IMR-90 (cell line): ENCODE results near the gene MTAP. TPM values are rescaled to one million over a fixed set of nuclear protein-coding genes. Genes with fewer than 3 reads are reported as not detected.
A peak's percentile ranks its signal among the peaks of the same experiment; 100 is the strongest.

ENCODE experiments used
- ATAC-seq: fragments of 200-7000 bp; cut with Tn5 transposase; 2 replicates; pipeline ENCODE4 v1.9.1; 2020; ENCODE audit warnings: low read depth, mild to moderate bottlenecking, moderate library complexity
- BruUV-seq: library from RNA; stranded (reverse); fragments of 400-500 nt; replicated peaks from 2 replicates; lab custom pipeline; 2021; lab: Mats Ljungman, UMichigan
- CTCF ChIA-PET: fragments of 300-600 bp; formaldehyde crosslinking; extraction: SDS; loops from one replicate; lab custom pipeline; 2021; ENCODE audit warnings: antibody characterized with exemption; lab: Yijun Ruan, JAX
- POLR2A ChIA-PET: fragments of 300-600 bp; sonication (Branson Sonifier 250); formaldehyde crosslinking; loops from one replicate; lab custom pipeline; 2022; ENCODE audit warnings: antibody characterized with exemption; ENCODE audit not compliant: unreplicated experiment; lab: Charles Lee
- DNase-seq: peaks from one replicate; pipeline ENCODE4 v3.0.0; 2013
- H2AFZ ChIP-seq: replicated peaks from 2 replicates; pipeline ENCODE3; 2013; ENCODE audit warnings: low read length, mild to moderate bottlenecking; ENCODE audit not compliant: poor library complexity
- H2AK5ac ChIP-seq: 2 replicates; pipeline ENCODE4 v1.6.1; 2013; ENCODE audit warnings: low read depth, low read length, inconsistent platforms
- H2AK9ac ChIP-seq: replicated peaks from 2 replicates; pipeline ENCODE3; 2013; ENCODE audit warnings: mild to moderate bottlenecking, low read depth, low read length, moderate library complexity; ENCODE audit not compliant: poor library complexity
- H2BK120ac ChIP-seq: 2 replicates; pipeline ENCODE4 v1.6.1; 2013; ENCODE audit warnings: low read depth, low read length, inconsistent platforms
- H2BK15ac ChIP-seq: 3 replicates; pipeline ENCODE4 v1.6.1; 2013; ENCODE audit warnings: low read depth, low read length, inconsistent platforms
- H2BK20ac ChIP-seq: 2 replicates; pipeline ENCODE4 v1.6.1; 2013; ENCODE audit warnings: low read depth, mild to moderate bottlenecking, inconsistent platforms, low read length, moderate library complexity
- H2BK5ac ChIP-seq: 2 replicates; pipeline ENCODE4 v1.6.1; 2013; ENCODE audit warnings: mild to moderate bottlenecking, low read depth, low read length, inconsistent platforms; ENCODE audit not compliant: poor library complexity, severe bottlenecking
- H3K14ac ChIP-seq: replicated peaks from 2 replicates; pipeline ENCODE4 v1.6.1; 2013; ENCODE audit warnings: low read depth, low read length, inconsistent platforms
- H3K18ac ChIP-seq: 2 replicates; pipeline ENCODE4 v1.6.1; 2013; ENCODE audit warnings: low read depth, low read length, control low read depth
- H3K23ac ChIP-seq: 2 replicates; pipeline ENCODE4 v1.6.1; 2013; ENCODE audit warnings: low read depth, low read length, inconsistent platforms
- H3K27ac ChIP-seq: 2 replicates; pipeline ENCODE4 v1.5.1; 2013; ENCODE audit warnings: mild to moderate bottlenecking, control low read depth, low read length; ENCODE audit not compliant: insufficient read depth
- H3K27me3 ChIP-seq: 2 replicates; pipeline ENCODE4 v1.6.1; 2013; ENCODE audit warnings: low read length; ENCODE audit not compliant: control insufficient read depth, insufficient read depth
- H3K36me3 ChIP-seq: 2 replicates; pipeline ENCODE4 v1.6.1; 2013; ENCODE audit warnings: low read length, mixed read lengths; ENCODE audit not compliant: control insufficient read depth, insufficient read depth
- H3K4ac ChIP-seq: 2 replicates; pipeline ENCODE4 v1.6.1; 2013; ENCODE audit warnings: low read depth, low read length, inconsistent platforms
- H3K4me1 ChIP-seq: 2 replicates; pipeline ENCODE4 v1.6.1; 2013; ENCODE audit warnings: low read length, mixed read lengths; ENCODE audit not compliant: control insufficient read depth, insufficient read depth
- H3K4me2 ChIP-seq: 2 replicates; pipeline ENCODE4 v1.6.1; 2013; ENCODE audit warnings: low read depth, mild to moderate bottlenecking, control low read depth, low read length, moderate library complexity
- H3K4me3 ChIP-seq: 2 replicates; pipeline ENCODE4 v1.5.1; 2013; ENCODE audit warnings: low read depth, mild to moderate bottlenecking, control low read depth, low read length, moderate library complexity; ENCODE audit not compliant: insufficient read depth
- H3K56ac ChIP-seq: 2 replicates; pipeline ENCODE4 v1.6.1; 2013; ENCODE audit warnings: low read length, inconsistent platforms; ENCODE audit not compliant: insufficient read depth; ENCODE audit errors: extremely low read depth
- H3K79me1 ChIP-seq, 2 experiments: 2 replicates each; pipeline ENCODE4 v1.6.1; 2013; ENCODE audit warnings: low read length in 2 of 2, inconsistent platforms in 1 of 2, low read depth in 1 of 2
- H3K9ac ChIP-seq: 2 replicates; pipeline ENCODE4 v1.6.1; 2013; ENCODE audit warnings: low read depth, low read length, control low read depth
- H3K9me1 ChIP-seq: 2 replicates; pipeline ENCODE4 v1.6.1; 2013; ENCODE audit warnings: low read length, inconsistent platforms; ENCODE audit not compliant: insufficient read depth
- H3K9me3 ChIP-seq: 2 replicates; pipeline ENCODE4 v1.6.1; 2013; ENCODE audit warnings: low read length; ENCODE audit not compliant: control insufficient read depth, insufficient read depth
- H4K20me1 ChIP-seq: 2 replicates; pipeline ENCODE4 v1.6.1; 2013; ENCODE audit warnings: low read length, inconsistent platforms; ENCODE audit not compliant: insufficient read depth
- H4K5ac ChIP-seq: 2 replicates; pipeline ENCODE4 v1.6.1; 2013; ENCODE audit warnings: mild to moderate bottlenecking, low read depth, low read length, control low read depth
- H4K8ac ChIP-seq, 2 experiments: 2 replicates each; pipeline ENCODE4 v1.6.1; 2013; ENCODE audit warnings: low read depth in 2 of 2, low read length in 2 of 2, control low read depth in 1 of 2, inconsistent platforms in 1 of 2
- H4K91ac ChIP-seq: 2 replicates; pipeline ENCODE4 v1.6.1; 2013; ENCODE audit warnings: low read depth, low read length, inconsistent platforms; ENCODE audit not compliant: insufficient read depth
- CTCF ChIP-seq: conservative IDR thresholded peaks from 2 replicates; pipeline ENCODE4 v1.5.1; 2012; ENCODE audit warnings: mild to moderate bottlenecking, low read depth, low read length, improper control_type of control experiment
- FOS ChIP-seq: fragments of 150-350 bp; IDR thresholded peaks from 2 replicates; pipeline ENCODE4 v1.6.1; 2016; ENCODE audit warnings: low read depth, low read length
- MAFK ChIP-seq: IDR thresholded peaks from 2 replicates; pipeline ENCODE4 v1.6.1; 2012; ENCODE audit warnings: low read depth, low read length, improper control_type of control experiment
- MAZ ChIP-seq: IDR thresholded peaks from 2 replicates; pipeline ENCODE4 v1.6.1; 2012; ENCODE audit warnings: low read depth, mild to moderate bottlenecking, low read length, improper control_type of control experiment, moderate library complexity, borderline replicate concordance
- MXI1 ChIP-seq: IDR thresholded peaks from 2 replicates; pipeline ENCODE4 v1.6.1; 2012; ENCODE audit warnings: low read depth, mild to moderate bottlenecking, low read length, moderate library complexity, borderline replicate concordance
- NFE2L2 ChIP-seq: fragments of 150-350 bp; IDR thresholded peaks from 2 replicates; pipeline ENCODE4 v1.6.1; 2016; ENCODE audit warnings: low read depth, mild to moderate bottlenecking, low read length
- POLR2A ChIP-seq: IDR thresholded peaks from 2 replicates; pipeline ENCODE4 v1.6.1; 2012; ENCODE audit warnings: mild to moderate bottlenecking, low read depth, low read length
- RAD21 ChIP-seq: IDR thresholded peaks from 2 replicates; pipeline ENCODE4 v1.6.1; 2012; ENCODE audit warnings: low read length, improper control_type of control experiment
- SMC3 ChIP-seq: fragments of 150-350 bp; IDR thresholded peaks from 2 replicates; pipeline ENCODE4 v1.6.1; 2016; ENCODE audit warnings: low read depth, mild to moderate bottlenecking, antibody characterized with exemption, low read length, moderate library complexity
- WGBS, 2 experiments: methylation state at CpG; one replicate each; pipeline versions ENCODE4 v1.1.5 to v1.1.7; 2013; ENCODE audit warnings: missing lambda C conversion rate in 2 of 2; ENCODE audit not compliant: insufficient read length in 1 of 2; ENCODE audit errors: extremely low coverage in 2 of 2; 5-methylcytosine and 5-hydroxymethylcytosine counted together
- dilution Hi-C: fragments of 300-500 bp; cut with HindIII; formaldehyde crosslinking; loops from one replicate; pipeline ENCODE4 v1.14.3; 2018; ENCODE audit warnings: low sequenced_read_pairs; ENCODE audit not compliant: unreplicated experiment
- in situ Hi-C: fragments of 300-500 bp; cut with MboI; formaldehyde crosslinking; loops from 3 replicates; pipeline ENCODE4 v1.14.3; 2019; ENCODE audit warnings: low sequenced_read_pairs, inconsistent platforms, mixed read lengths
- intact Hi-C: fragments of 100-400 bp; cut with micrococcal nuclease; formaldehyde crosslinking; loops from 2 replicates; pipeline ENCODE4 v1.10.0; 2022
- polyA plus RNA-seq, 3 experiments: library from polyadenylated mRNA; depleted of rRNA; stranded (reverse); fragments of >200 nt; gene quantifications; 2 replicates each; pipeline ENCODE4 v1.2.3, GENCODE V29; 2012; ENCODE audit warnings: low replicate concordance in 1 of 3
- total RNA-seq: library from RNA; depleted of rRNA; stranded (reverse); fragments of >200 nt; gene quantifications from 2 replicates; pipeline ENCODE4 v1.2.3, GENCODE V29; 2012

Gene MTAP
- total and polyA plus RNA-seq, 2 of the 4 experiments (the other 2 are of a cell fraction) = 15.7 to 50.9 TPM

- Histone ChIP-seq H3K9me3 (no peaks in the 10 kb centered on the region), H3K4me2 (peak overlapping the region; percentile 98), H3K4ac (peak overlapping the region; percentile 69), H3K79me1 (peaks cover 22 to 42% of the 10 kb centered on the region in 2 experiments), H2BK5ac (peak overlapping the region; percentile 55), H4K20me1 (peaks cover 20% of the 10 kb centered on the region), H3K27me3 (no peaks in the 10 kb centered on the region), H3K27ac (peak overlapping the region; percentile 67), H2BK15ac (no peak overlapping the region), H3K14ac (peak overlapping the region; percentile 84; the same call in 1 of the 2 replicates), H3K23ac (peak overlapping the region; percentile 90; the same call in 1 of the 2 replicates), H4K8ac (peak overlapping the region in 1 of 2 experiments; percentile 64; a peak in 3 of 4 replicates), H3K4me3 (peak overlapping the region; percentile 68), H4K91ac (no peak overlapping the region), H2AK9ac (no peak overlapping the region), H3K18ac (no peak overlapping the region), H2AFZ (no peak overlapping the region), H3K4me1 (peaks cover 7% of the 10 kb centered on the region; the same call in 1 of the 2 replicates), H2AK5ac (no peak overlapping the region), H2BK120ac (no peak overlapping the region), H3K9ac (peak overlapping the region; percentile 87), H3K9me1 (peaks cover 21% of the 10 kb centered on the region), H2BK20ac (no peak overlapping the region), H4K5ac (peak overlapping the region; percentile 43; the same call in 1 of the 2 replicates), H3K36me3 (peaks cover 3% of the 10 kb centered on the region), H3K56ac (peak overlapping the region; percentile 49)
- ChIA-PET POLR2A (no interaction called here), CTCF (interaction anchor here (0.6 to 1.9 kb wide), 2 partner anchors 10 to 450 kb away, joined by 3 to 8 read pairs; no protein-coding TSS in a partner anchor)
- intact Hi-C loops = loop anchor here (5.0 kb wide), 1 partner anchor 1084 kb away; no protein-coding TSS in a partner anchor
- TF ChIP-seq FOS = no peak
- no peak for TF ChIP-seq NFE2L2
- no peak for TF ChIP-seq MAZ
- no peak for TF ChIP-seq MAFK
- TF ChIP-seq POLR2A = no peak
- no peak for TF ChIP-seq CTCF
- no peak for TF ChIP-seq RAD21
- no peak for TF ChIP-seq SMC3
- TF ChIP-seq MXI1 = no peak
- no CpG with 5 or more reads among the region's 10 CpGs for WGBS, 2 experiments
- dilution Hi-C loops = no loop called here
- BruUV-seq = no TSS peak
- in situ Hi-C loops = loop anchor here (25.0 kb wide), 1 partner anchor 309 kb away; no protein-coding TSS in a partner anchor
- DNase-seq (no peak), ATAC-seq (no peak)
Observed at GRCh38 chr9:21803649-21804048, 1.2 kb downstream of the MTAP start.
